ENCODE data around the gene TASOR2. TPM values are rescaled to one million over a fixed set of nuclear protein-coding genes. Genes with fewer than 3 reads are reported as not detected.

Gene TASOR2
- total RNA-seq, 4 donors from 2014 or later = 27.0 to 50.5 (median 35.4) TPM

DNA sequence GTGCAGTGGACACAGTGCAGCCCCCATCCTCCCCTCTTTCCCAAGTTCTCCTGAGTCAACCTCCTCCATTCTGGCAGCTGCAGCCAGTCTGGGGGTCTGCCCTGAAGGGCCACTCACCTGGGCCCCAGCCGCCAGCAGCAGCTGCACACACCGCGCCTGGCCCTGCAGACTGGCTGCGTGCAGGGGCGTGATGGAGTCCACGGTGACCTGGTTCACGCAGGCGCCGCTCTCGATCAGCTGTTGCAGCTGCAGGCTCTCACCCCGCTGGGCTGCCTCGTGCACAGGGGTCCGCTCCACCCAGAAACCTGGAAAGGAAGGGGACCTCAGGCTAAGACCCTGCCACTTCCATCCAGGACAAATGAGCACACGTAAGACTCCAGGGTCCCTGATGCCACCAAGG is 31.9 kb upstream of the TASOR2 start:
- 93 to 98% methylated on average over 12 to 14 of the region's 14 CpGs for WGBS, 2 donors
- TF ChIP-seq, protein P1, sequence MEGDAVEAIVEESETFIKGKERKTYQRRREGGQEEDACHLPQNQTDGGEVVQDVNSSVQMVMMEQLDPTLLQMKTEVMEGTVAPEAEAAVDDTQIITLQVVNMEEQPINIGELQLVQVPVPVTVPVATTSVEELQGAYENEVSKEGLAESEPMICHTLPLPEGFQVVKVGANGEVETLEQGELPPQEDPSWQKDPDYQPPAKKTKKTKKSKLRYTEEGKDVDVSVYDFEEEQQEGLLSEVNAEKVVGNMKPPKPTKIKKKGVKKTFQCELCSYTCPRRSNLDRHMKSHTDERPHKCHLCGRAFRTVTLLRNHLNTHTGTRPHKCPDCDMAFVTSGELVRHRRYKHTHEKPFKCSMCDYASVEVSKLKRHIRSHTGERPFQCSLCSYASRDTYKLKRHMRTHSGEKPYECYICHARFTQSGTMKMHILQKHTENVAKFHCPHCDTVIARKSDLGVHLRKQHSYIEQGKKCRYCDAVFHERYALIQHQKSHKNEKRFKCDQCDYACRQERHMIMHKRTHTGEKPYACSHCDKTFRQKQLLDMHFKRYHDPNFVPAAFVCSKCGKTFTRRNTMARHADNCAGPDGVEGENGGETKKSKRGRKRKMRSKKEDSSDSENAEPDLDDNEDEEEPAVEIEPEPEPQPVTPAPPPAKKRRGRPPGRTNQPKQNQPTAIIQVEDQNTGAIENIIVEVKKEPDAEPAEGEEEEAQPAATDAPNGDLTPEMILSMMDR (IDR thresholded peaks at IDR 0.05) = no peak
- TF ChIP-seq POLR2A (IDR thresholded peaks at IDR 0.05) = no peak
- intact Hi-C loops (cut with DNase I; ENCODE audit: low total_unique reads) = loop anchor here (10.0 kb wide), 1 partner anchor 808 kb away; no protein-coding TSS in a partner anchor
- H3K4me3 ChIP-seq (ENCODE audit: low read depth, poor library complexity, severe bottlenecking) = no peak overlapping the region
- DNase-seq (ENCODE audit: low spot score in 2 of 2) = no peak

DNA sequence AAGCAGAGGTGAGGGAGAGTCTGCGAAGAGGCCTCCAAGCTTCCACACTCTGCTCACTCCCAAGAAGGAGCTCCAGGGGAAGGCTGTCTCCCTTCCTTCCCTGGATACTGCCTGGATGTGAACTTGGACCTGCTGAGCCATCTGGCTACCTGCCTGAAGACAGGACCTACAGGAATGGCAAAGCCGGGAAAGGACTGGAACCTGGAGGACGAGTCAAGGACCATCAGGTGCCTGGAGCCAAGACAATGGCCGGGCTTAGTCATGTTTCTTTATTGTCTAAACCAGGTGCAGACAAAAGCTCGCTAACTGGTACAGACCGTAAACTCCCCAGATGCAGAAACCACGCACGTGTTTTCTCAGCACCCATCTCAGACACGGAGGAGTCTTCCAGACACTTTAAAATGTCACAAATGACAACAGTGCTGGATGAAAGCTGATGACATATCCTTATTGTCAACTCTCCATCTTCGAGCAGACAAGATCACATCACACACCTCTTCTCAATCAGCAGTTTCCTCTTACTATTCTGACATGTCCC is 30.4 kb upstream of the TASOR2 start:
- intact Hi-C loops (cut with DNase I; ENCODE audit: low total_unique reads) = loop anchor here (10.0 kb wide), 1 partner anchor 809 kb away; no protein-coding TSS in a partner anchor
- TF ChIP-seq POLR2A (IDR thresholded peaks at IDR 0.05) = no peak
- TF ChIP-seq, protein P1 (IDR thresholded peaks at IDR 0.05) = no peak
- no peak overlapping the region for H3K4me3 ChIP-seq (ENCODE audit: low read depth, poor library complexity, severe bottlenecking)
- no peak for DNase-seq (ENCODE audit: low spot score in 2 of 2)
- WGBS, 2 donors = 81 to 83% methylated on average over 10 of the region's 10 CpGs

DNA sequence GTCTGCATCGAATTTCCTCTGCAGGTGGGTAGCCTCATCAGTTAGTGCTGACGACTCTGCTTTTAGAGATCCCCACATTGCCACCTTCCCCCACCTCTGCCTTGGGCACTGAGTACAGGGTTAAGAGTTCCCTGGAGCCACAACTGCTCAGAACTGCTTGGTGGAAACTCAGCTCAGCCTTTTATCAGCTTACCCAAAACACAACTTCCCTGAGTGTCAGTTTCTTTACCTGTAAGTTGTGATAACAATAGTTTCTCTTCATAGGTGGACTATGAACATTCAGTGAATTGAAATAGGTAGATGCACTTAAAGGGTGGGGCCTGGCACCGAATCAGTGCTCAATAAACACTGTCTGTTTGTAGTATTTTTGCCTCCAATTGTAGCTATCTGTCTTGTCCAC is 29.5 kb upstream of the TASOR2 start:
- no peak overlapping the region for H3K4me3 ChIP-seq (ENCODE audit: low read depth, poor library complexity, severe bottlenecking)

DNA sequence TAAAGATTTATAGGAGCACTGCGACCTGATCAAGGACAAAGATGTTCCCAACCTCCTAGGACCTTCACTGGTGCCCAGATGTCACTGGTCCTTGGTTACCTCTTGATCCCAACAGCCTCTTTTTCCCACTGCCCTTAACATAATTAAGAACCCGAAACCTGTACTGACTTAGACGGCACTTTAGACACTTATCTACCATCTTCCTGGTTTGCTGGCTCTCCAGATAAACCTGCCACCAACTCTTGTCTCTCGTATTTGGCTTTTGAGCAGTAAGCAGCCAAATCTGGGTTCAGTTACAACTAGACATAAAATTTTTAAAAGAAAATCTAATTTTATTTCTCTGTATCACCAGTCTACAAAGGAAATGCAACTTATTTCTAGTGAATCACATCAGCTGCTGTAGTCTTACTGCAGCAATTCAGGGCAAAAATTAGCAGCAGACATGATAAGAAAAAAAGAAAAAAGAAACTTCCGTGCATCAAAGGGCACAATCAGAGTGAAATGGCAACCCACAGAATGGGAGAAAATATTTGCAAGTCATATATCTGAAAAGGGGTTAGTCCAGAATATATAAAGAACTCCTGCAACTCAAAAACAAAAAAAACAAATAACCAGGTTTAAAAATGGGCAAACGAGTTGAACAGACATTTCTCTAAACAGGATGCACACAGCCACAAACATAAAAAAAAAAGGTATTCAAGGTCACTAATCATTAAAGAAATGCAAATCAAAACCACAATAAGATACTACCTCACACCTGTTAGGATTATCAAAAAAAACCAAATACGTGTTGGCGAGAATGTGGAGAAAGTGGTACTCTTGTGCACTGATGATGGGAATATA is 27.7 kb upstream of the TASOR2 start:
- intact Hi-C loops (cut with DNase I; ENCODE audit: low total_unique reads) = loop anchor here (10.0 kb wide), 1 partner anchor 812 kb away; no protein-coding TSS in a partner anchor
- WGBS, 2 donors = 91 to 92% methylated on average over 8 of the region's 8 CpGs
- TF ChIP-seq, protein P1 (IDR thresholded peaks at IDR 0.05) = no peak
- no peak for TF ChIP-seq POLR2A (IDR thresholded peaks at IDR 0.05)
- H3K4me3 ChIP-seq (ENCODE audit: low read depth, poor library complexity, severe bottlenecking) = no peak overlapping the region
- DNase-seq (ENCODE audit: low spot score in 2 of 2) = no peak

More for the DNA sequence above, 29.5 kb upstream of the TASOR2 start:
- peak in 1 of 2 donors; percentile 6 for DNase-seq (ENCODE audit: low spot score in 2 of 2)
- 66 to 68% methylated on average over 3 of the region's 3 CpGs for WGBS, 2 donors
- TF ChIP-seq, protein P1 (IDR thresholded peaks at IDR 0.05) = no peak
- TF ChIP-seq POLR2A (IDR thresholded peaks at IDR 0.05) = no peak
- intact Hi-C loops (cut with DNase I; ENCODE audit: low total_unique reads) = loop anchor here (10.0 kb wide), 1 partner anchor 810 kb away; no protein-coding TSS in a partner anchor

DNA sequence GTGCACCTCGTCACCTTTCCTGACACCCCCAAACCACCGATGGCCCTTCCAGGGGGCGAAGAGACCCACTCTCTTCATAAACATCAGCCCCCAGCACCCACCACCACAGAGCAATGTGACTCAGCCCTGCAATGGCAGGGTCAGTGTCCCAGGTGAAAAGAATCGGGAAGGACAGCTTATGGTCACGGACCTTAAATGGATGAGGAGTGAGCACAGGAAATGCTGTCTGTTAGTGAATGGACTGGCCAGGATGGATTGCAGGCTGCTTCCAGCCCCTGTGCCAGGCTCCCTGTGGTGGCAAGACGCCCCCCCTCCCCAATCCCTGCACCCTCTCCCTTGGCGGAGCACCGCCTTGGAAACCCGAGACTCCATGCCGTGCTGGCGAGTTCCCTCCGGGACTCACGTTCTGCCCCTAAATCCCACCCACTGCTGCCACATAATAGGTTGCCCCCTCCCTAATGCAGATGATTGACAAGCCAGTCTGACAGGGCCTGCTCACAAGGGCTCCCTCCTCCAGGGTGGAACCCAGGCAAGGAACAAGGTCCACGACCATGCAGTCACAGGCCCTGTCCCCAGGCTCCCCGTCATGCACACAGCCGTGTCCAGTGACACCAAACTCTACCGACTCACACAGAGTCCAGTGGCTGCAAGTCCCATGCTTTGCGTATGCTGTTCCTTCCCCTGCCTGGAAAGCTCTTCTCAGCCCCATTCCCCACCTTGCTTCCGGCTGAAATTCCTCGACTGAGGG is 25.6 kb upstream of the TASOR2 start:
- peak in 1 of 2 donors; percentile 80 for DNase-seq (ENCODE audit: low spot score in 2 of 2)

More for the DNA sequence above, 25.6 kb upstream of the TASOR2 start:
- TF ChIP-seq, protein P1 (IDR thresholded peaks at IDR 0.05) = no peak
- TF ChIP-seq POLR2A (IDR thresholded peaks at IDR 0.05) = no peak
- intact Hi-C loops (cut with DNase I; ENCODE audit: low total_unique reads) = loop anchor here (10.0 kb wide), 1 partner anchor 814 kb away; no protein-coding TSS in a partner anchor
- WGBS, 2 donors = 90 to 94% methylated on average over 20 of the region's 20 CpGs
- H3K4me3 ChIP-seq (ENCODE audit: low read depth, poor library complexity, severe bottlenecking) = no peak overlapping the region

Data from lower leg skin (tissue), 4 donors.